Testis (tissue), 2 donors: ENCODE measurements around the gene B3GNT7.

Experiments
- POLR2A ChIP-seq: fragments of 450-650 bp; IDR thresholded peaks from one replicate; pipeline ENCODE4 v1.6.1; 2017; ENCODE audit warnings: antibody characterized with exemption, mild to moderate bottlenecking, moderate library complexity
- TF ChIP-seq, protein P1 (sequence below), 3 experiments: fragments of 450-650 bp in 2 of 3; fragments of 200-600 bp in 1 of 3; sonication (generic) in 1 of 3; IDR thresholded peaks; one replicate each; pipeline ENCODE4 v1.5.1; 2016 to 2019; ENCODE audit warnings: antibody characterized with exemption in 3 of 3, mild to moderate bottlenecking in 2 of 3, moderate library complexity in 1 of 3

DNA sequence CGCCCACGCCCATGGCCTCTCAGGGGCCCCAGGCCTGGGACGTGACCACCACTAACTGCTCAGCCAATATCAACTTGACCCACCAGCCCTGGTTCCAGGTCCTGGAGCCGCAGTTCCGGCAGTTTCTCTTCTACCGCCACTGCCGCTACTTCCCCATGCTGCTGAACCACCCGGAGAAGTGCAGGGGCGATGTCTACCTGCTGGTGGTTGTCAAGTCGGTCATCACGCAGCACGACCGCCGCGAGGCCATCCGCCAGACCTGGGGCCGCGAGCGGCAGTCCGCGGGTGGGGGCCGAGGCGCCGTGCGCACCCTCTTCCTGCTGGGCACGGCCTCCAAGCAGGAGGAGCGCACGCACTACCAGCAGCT, 2.4 kb downstream of the B3GNT7 start:
- TF ChIP-seq, protein P1, sequence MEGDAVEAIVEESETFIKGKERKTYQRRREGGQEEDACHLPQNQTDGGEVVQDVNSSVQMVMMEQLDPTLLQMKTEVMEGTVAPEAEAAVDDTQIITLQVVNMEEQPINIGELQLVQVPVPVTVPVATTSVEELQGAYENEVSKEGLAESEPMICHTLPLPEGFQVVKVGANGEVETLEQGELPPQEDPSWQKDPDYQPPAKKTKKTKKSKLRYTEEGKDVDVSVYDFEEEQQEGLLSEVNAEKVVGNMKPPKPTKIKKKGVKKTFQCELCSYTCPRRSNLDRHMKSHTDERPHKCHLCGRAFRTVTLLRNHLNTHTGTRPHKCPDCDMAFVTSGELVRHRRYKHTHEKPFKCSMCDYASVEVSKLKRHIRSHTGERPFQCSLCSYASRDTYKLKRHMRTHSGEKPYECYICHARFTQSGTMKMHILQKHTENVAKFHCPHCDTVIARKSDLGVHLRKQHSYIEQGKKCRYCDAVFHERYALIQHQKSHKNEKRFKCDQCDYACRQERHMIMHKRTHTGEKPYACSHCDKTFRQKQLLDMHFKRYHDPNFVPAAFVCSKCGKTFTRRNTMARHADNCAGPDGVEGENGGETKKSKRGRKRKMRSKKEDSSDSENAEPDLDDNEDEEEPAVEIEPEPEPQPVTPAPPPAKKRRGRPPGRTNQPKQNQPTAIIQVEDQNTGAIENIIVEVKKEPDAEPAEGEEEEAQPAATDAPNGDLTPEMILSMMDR (IDR thresholded peaks at IDR 0.05): no peak
- no peak for TF ChIP-seq POLR2A
